HUDEP-2 (cell line): Measurements from ENCODE around the gene SNRPD2.
"Not testable (repeated sequence)": the region's sequence is repeated elsewhere in the genome, so short reads cannot be mapped to it uniquely, and the experiment has no call there.

Experiments used
- DNase-seq, 76 experiments: peaks; one replicate each; lab custom pipeline; 2025; ENCODE audit not compliant: unreplicated experiment in 76 of 76; lab: John Stamatoyannopoulos, UW

The SNRPD2 gene

DNA sequence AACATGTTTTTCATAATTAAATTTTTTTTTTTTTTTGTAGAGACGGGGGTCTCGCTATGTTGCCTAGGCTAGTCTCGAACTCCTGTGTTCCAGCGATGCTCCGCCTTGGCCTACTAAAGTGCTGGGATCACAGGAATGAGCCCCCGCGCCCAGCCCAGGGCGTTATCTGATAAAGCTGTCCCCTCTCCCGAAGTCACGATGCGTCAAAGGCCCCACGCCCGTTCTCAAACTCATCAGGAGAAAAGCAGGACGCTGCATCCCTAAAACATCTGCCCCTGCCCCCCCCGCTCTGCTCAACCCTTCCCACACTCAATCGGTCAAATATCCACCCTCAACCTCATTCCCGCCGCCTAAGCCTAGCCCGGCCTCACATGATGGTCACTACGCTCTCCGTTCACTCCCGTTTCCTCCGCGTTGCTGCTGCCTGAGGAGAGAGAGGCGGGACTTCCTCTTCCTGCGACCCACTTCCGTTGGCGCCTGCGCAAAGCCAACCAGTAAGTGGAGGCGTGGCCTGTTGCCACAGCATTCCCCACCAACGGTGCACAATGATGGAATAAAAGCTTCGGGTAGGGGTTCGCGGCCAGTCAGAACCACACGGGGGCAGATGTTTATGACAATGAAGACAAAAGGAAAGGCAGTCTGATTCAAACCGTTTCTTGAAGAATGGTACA, at the start of gene SNRPD2:
TSS of gene SNRPD2 (minus strand) at position 438 of the 671 bp plus-strand sequence. CDS start at position 373, 65 bp downstream.
- DNase-seq: peak in 75 of 76 experiments; percentile 73 to 100 (median 96)

GRCh38 chr19:45739498-45740439, 48.0 kb upstream of the SNRPD2 start:
- DNase-seq: peak in 11 of 76 experiments; percentile 17 to 53 (median 27)

GRCh38 chr19:45733160-45733810, 41.5 kb upstream of the SNRPD2 start, which contains the start of gene MEIOSIN:
MEIOSIN (plus strand) TSS chr19:45733439; CDS start chr19:45735377, 1,938 bp downstream.
- no peak for DNase-seq

DNA sequence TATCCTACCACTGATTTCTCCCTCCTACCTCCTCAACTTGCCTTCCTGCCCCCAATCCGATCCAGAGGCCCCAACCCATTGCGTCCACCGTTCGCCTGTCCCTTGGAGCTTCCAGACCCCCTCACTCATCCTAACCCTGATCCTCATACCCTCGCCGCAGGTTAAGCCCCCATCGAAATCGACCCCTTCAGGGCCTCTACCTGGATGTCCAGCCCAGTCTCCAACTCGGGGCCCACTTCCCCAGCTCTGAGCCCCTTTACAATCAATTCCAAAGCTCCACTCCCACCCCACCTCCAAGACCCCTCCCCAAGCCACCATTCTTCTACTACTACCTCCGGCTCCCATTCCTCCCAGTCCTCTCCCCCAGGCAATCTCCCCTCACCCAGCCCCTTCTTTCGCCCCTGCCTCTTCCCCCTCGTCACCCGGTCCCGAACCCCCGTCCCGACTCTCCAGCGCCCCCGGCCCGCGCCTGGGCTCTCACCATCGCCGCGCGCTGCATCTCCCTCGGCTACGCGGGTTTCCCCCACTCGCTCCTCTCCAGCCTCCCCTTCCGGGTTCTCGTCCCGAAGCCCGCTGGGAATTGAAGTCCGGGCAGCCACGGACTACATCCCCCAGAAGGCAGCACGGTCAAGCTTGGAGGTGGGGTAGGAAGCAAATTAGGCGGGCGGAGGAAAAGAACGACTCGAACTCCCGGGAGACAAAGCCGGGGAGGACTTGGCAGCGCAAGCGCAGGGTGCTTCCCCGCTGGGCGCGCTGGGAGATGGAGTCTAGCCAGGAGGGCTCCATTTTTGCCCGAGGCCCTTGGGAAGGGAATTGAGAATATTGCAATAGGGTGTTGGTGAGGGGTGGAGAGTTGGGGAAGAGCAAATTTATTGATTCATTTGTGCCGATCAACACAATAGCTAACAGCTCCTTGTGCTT, 38.9 kb upstream of the SNRPD2 start, which contains the start of gene FBXO46:
TSS of gene FBXO46 (minus strand) at position 529 of the 921 bp plus-strand sequence. CDS start 17,401 bp downstream, outside the sequence.
- peak; percentile 37 to 99 (median 98) for DNase-seq

DNA sequence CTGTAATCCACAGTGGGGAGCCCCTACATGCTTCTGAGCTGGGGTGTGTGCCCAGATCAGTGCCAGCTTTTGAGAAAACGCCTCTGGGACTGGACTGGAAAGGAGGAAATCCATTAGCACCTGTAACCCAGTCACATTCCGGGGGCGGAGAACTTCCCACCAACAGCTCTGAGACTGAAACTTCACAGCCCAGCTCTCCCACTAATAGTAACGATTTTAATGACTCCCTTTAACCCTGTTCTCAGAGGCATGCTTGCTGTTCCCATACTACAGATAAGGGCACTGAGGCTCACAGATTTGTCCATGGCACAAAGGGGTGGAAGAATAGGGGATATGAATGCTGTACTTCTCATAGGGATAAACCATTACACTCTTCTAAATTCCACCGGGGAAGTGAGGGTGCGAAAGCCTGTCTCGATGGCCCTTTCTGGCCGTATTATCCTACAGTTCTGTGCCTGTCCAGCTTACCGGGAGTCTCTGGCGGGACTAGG, 38.1 kb upstream of the SNRPD2 start:
- DNase-seq: peak in 1 of 76 experiments; percentile 21

GRCh38 chr19:45728683-45729082, 36.9 kb upstream of the SNRPD2 start:
- DNase-seq: not testable (repeated sequence)

DNA sequence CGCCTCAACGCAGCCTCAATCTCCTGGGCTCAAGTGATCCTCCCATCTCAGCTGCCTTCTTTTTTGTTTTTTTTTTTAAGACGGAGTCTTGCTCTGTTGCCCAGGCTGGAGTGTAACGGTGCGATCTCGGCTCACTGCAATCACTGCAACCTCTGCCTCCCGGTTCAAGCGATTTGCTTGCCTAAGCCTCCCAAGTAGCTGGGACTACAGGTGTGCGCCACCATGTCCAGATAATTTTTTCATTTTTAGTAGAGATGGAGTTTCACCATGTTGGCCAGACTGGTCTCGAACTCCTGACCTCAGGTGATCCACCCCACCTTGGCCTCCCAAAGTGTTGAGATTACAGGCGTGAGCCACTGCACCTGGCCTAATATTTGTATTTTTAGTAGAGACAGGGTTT, 28.3 kb upstream of the SNRPD2 start:
- not testable (repeated sequence) for DNase-seq

- DNase-seq: no peak
Observed at GRCh38 chr19:45717983-45718650, 26.4 kb upstream of the SNRPD2 start.

- peak; percentile 61 to 100 (median 99) for DNase-seq
Observed at GRCh38 chr19:45717131-45717982, 25.6 kb upstream of the SNRPD2 start.

DNA sequence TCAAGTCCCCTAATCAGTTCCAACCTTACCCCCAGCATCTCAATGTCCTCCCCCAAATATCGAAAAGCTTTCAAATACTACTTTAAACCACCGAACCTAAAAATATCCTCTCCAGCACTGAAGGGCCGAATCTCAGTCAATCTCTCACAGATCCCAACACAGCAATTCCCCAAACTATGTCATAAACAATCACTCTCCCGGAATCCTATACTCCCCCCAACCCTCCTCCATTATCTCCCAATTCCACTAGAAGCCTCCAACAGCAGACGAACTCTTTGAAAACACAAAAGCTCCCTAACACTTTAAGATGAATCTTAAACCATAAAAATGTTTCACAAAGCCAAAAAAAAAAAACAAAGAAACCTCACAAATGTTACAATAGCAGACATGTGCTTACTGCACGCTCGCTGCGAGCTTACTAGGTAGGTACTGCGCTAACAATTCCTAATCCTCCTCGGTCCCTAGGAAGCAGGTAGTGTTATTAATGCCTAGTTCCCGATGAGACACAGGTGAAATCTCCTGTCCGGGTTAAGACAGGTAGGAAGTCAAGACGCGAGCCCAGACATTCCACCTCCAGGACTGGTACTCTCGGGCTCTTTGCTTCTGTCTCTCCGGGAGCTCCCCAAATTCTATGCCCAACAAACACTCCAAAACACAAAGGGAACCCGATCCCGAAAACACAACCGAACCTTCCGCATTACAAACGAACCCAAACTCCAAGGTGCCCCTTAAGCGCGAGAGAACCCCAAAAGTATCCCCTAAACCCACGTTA, 24.8 kb upstream of the SNRPD2 start:
- DNase-seq: peak in 4 of 76 experiments; percentile 29 to 55 (median 42)

GRCh38 chr19:45715139-45715538, 23.4 kb upstream of the SNRPD2 start:
- no peak for DNase-seq

DNA sequence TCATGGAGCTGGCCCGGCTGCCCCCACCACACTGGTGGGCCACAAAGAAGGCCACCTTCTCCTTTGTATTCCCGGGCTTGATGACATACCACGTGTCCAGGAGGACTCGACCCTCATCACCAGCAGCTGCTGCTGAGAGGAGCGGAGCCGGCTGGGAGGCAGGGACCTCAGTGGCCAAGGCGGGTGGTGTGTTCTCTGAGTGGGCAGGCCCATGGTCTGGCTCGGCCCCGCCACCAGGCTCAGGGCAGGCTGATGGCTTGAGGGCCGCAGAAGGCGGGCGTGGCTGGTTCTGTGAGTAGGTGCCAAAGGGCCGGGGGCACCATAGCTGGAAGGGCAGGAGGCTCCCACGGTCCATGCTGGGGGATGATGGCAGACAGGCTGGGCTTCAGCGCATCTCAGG, 21.4 kb upstream of the SNRPD2 start:
- DNase-seq: no peak

DNA sequence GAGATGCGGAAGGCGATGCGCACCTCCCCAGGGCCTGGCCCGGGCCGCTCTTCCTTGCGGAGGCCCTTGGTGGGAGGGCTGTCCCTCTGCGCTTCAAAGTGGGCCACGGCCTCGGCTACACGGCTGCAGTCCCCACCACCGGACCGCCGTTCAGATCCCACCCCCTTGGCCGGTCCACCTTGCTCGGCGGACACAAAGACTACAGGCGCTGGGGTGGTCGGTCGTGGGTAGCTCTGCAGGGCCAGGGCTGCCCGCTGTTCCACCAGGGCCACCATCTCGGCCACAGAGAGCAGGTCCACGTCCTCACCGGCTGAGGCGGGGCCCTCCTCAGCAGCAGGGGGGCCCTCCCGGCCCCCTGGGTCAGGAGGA, 20.9 kb upstream of the SNRPD2 start:
- DNase-seq: no peak

GRCh38 chr19:45711851-45712698, 20.3 kb upstream of the SNRPD2 start:
- DNase-seq: no peak

GRCh38 chr19:45710356-45711130, 18.8 kb upstream of the SNRPD2 start:
- DNase-seq: no peak
